ENCODE measurements around the gene DGKQ.

The DGKQ gene

GRCh38 chr4:1013225-1014073, 40.1 kb upstream of the DGKQ start:
- H4K12ac ChIP-seq (ENCODE audit: low read depth, low read length) = no peak overlapping the region
- peaks cover 12% of the 10 kb centered on the region for H3K9me3 ChIP-seq (ENCODE audit: insufficient read depth, low read depth, low read length)
- H2BK12ac ChIP-seq (ENCODE audit: low read length) = no peak overlapping the region
- H2BK5ac ChIP-seq (ENCODE audit: low read depth, low read length, poor library complexity) = no peak overlapping the region
- H3K4me2 ChIP-seq (ENCODE audit: low read length) = no peak overlapping the region
- H3K27ac ChIP-seq (ENCODE audit: low read depth, low read length) = no peak overlapping the region
- DNase-seq = no peak
- no peak overlapping the region for H3K18ac ChIP-seq (ENCODE audit: low read length)
- H3K79me2 ChIP-seq (ENCODE audit: control insufficient read depth, insufficient read depth, low read length, poor library complexity) = no peaks in the 10 kb centered on the region
- H2BK120ac ChIP-seq (ENCODE audit: insufficient read depth, low read length, poor library complexity) = no peak overlapping the region
- H3K23ac ChIP-seq (ENCODE audit: low read length) = no peak overlapping the region
- H3K4me1 ChIP-seq (ENCODE audit: control insufficient read depth in 1 of 2, insufficient read depth in 2 of 2, low read length in 2 of 2) = peaks cover 18 to 19% of the 10 kb centered on the region in 2 experiments
- peaks cover 2% of the 10 kb centered on the region for H3K79me1 ChIP-seq (ENCODE audit: low read length)
- no peak overlapping the region for H4K91ac ChIP-seq (ENCODE audit: low read depth, low read length)
- H3K4ac ChIP-seq (ENCODE audit: low read depth, low read length) = no peak overlapping the region
- H4K8ac ChIP-seq (ENCODE audit: low read depth, low read length) = no peak overlapping the region
- no peak overlapping the region for H3K14ac ChIP-seq (ENCODE audit: low read length)
- H3K27me3 ChIP-seq (ENCODE audit: insufficient read depth, low read length) = peaks cover 28% of the 10 kb centered on the region
- no peak overlapping the region for H3K9ac ChIP-seq (ENCODE audit: low read length)
- no peak overlapping the region for H2AFZ ChIP-seq (ENCODE audit: insufficient read depth, low read length, poor library complexity)
- peak overlapping the region; percentile 46 for H3K4me3 ChIP-seq (ENCODE audit: low read depth, low read length)
- H3K36me3 ChIP-seq (ENCODE audit: control insufficient read depth in 1 of 2, insufficient read depth in 2 of 2, low read length in 2 of 2) = peaks cover 0 to 6% of the 10 kb centered on the region in 2 experiments
- H2AK5ac ChIP-seq (ENCODE audit: low read length) = no peak overlapping the region
- WGBS (ENCODE audit: extremely low coverage, insufficient coverage, insufficient read length) = no CpG with 5 or more reads among the region's 43 CpGs

GRCh38 chr4:1012034-1012739, 38.8 kb upstream of the DGKQ start:
- no CpG with 5 or more reads among the region's 69 CpGs for WGBS (ENCODE audit: extremely low coverage, insufficient coverage, insufficient read length)
- Histone ChIP-seq H3K14ac (ENCODE audit: low read length) (peak overlapping the region; percentile 32), H3K9ac (ENCODE audit: low read length) (no peak overlapping the region)

GRCh38 chr4:1011666-1012033, 38.3 kb upstream of the DGKQ start:
- Histone ChIP-seq H4K91ac (ENCODE audit: low read depth, low read length) (no peak overlapping the region), H3K23ac (ENCODE audit: low read length) (no peak overlapping the region), H4K8ac (ENCODE audit: low read depth, low read length) (no peak overlapping the region), H3K4ac (ENCODE audit: low read depth, low read length) (no peak overlapping the region), H3K4me2 (ENCODE audit: low read length) (peak overlapping the region; percentile 42), H3K36me3 (ENCODE audit: control insufficient read depth in 1 of 2, insufficient read depth in 2 of 2, low read length in 2 of 2) (peaks cover 0 to 6% of the 10 kb centered on the region in 2 experiments), H3K14ac (ENCODE audit: low read length) (no peak overlapping the region), H3K9me3 (ENCODE audit: insufficient read depth, low read depth, low read length) (peaks cover 14% of the 10 kb centered on the region), H3K9ac (ENCODE audit: low read length) (no peak overlapping the region), H3K4me3 (ENCODE audit: low read depth, low read length) (no peak overlapping the region), H2AK5ac (ENCODE audit: low read length) (no peak overlapping the region), H2AFZ (ENCODE audit: insufficient read depth, low read length, poor library complexity) (no peak overlapping the region), H3K18ac (ENCODE audit: low read length) (no peak overlapping the region), H3K27ac (ENCODE audit: low read depth, low read length) (no peak overlapping the region), H2BK12ac (ENCODE audit: low read length) (no peak overlapping the region), H3K27me3 (ENCODE audit: insufficient read depth, low read length) (peaks cover 36% of the 10 kb centered on the region), H3K79me2 (ENCODE audit: control insufficient read depth, insufficient read depth, low read length, poor library complexity) (no peaks in the 10 kb centered on the region), H2BK5ac (ENCODE audit: low read depth, low read length, poor library complexity) (no peak overlapping the region), H3K79me1 (ENCODE audit: low read length) (peaks cover 2% of the 10 kb centered on the region), H4K12ac (ENCODE audit: low read depth, low read length) (no peak overlapping the region), H2BK120ac (ENCODE audit: insufficient read depth, low read length, poor library complexity) (no peak overlapping the region), H3K4me1 (ENCODE audit: control insufficient read depth in 1 of 2, insufficient read depth in 2 of 2, low read length in 2 of 2) (peaks cover 18 to 19% of the 10 kb centered on the region in 2 experiments)
- DNase-seq = no peak
- WGBS (ENCODE audit: extremely low coverage, insufficient coverage, insufficient read length) = no CpG with 5 or more reads among the region's 69 CpGs

More at GRCh38 chr4:1012034-1012739, 38.8 kb upstream of the DGKQ start:
- Histone ChIP-seq H2BK5ac (ENCODE audit: low read depth, low read length, poor library complexity) (no peak overlapping the region), H3K27me3 (ENCODE audit: insufficient read depth, low read length) (peaks cover 33% of the 10 kb centered on the region), H2AFZ (ENCODE audit: insufficient read depth, low read length, poor library complexity) (no peak overlapping the region), H3K4me2 (ENCODE audit: low read length) (peak overlapping the region; percentile 47), H3K79me2 (ENCODE audit: control insufficient read depth, insufficient read depth, low read length, poor library complexity) (no peaks in the 10 kb centered on the region), H2BK12ac (ENCODE audit: low read length) (no peak overlapping the region), H2AK5ac (ENCODE audit: low read length) (peak overlapping the region; percentile 36), H3K4ac (ENCODE audit: low read depth, low read length) (no peak overlapping the region), H3K4me3 (ENCODE audit: low read depth, low read length) (peak overlapping the region; percentile 67), H4K8ac (ENCODE audit: low read depth, low read length) (no peak overlapping the region), H3K36me3 (ENCODE audit: control insufficient read depth in 1 of 2, insufficient read depth in 2 of 2, low read length in 2 of 2) (peaks cover 0 to 6% of the 10 kb centered on the region in 2 experiments), H3K9me3 (ENCODE audit: insufficient read depth, low read depth, low read length) (peaks cover 14% of the 10 kb centered on the region), H4K12ac (ENCODE audit: low read depth, low read length) (no peak overlapping the region), H3K18ac (ENCODE audit: low read length) (no peak overlapping the region), H2BK120ac (ENCODE audit: insufficient read depth, low read length, poor library complexity) (no peak overlapping the region), H4K91ac (ENCODE audit: low read depth, low read length) (no peak overlapping the region), H3K79me1 (ENCODE audit: low read length) (peaks cover 2% of the 10 kb centered on the region), H3K4me1 (ENCODE audit: control insufficient read depth in 1 of 2, insufficient read depth in 2 of 2, low read length in 2 of 2) (peaks cover 18 to 19% of the 10 kb centered on the region in 2 experiments), H3K27ac (ENCODE audit: low read depth, low read length) (no peak overlapping the region), H3K23ac (ENCODE audit: low read length) (no peak overlapping the region)
- peak in 1 of 2 donors; percentile 47 for DNase-seq

- H4K8ac ChIP-seq (ENCODE audit: low read depth, low read length) = no peak within 1 kb of the TSS
These were observed 37.8 kb upstream of the DGKQ start, which contains the start of gene FGFRL1 for GRCh38 chr4:1011022-1011665. FGFRL1 (plus strand) TSS chr4:1011626; CDS start chr4:1012486, 860 bp downstream.

More at GRCh38 chr4:1011022-1011665, 37.8 kb upstream of the DGKQ start, which contains the start of gene FGFRL1:
- Histone ChIP-seq H3K79me2 (ENCODE audit: control insufficient read depth, insufficient read depth, low read length, poor library complexity) (no peaks in the 10 kb centered on the region), H4K91ac (ENCODE audit: low read depth, low read length) (peak within 1 kb of the TSS; percentile 9), H2AFZ (ENCODE audit: insufficient read depth, low read length, poor library complexity) (no peak within 1 kb of the TSS), H3K18ac (ENCODE audit: low read length) (peak within 1 kb of the TSS; percentile 40), H3K27ac (ENCODE audit: low read depth, low read length) (no peak within 1 kb of the TSS), H3K14ac (ENCODE audit: low read length) (peak within 1 kb of the TSS; percentile 32), H3K4ac (ENCODE audit: low read depth, low read length) (no peak within 1 kb of the TSS), H3K4me2 (ENCODE audit: low read length) (peak within 1 kb of the TSS; percentile 67), H3K27me3 (ENCODE audit: insufficient read depth, low read length) (peaks cover 37% of the 10 kb centered on the region), H3K79me1 (ENCODE audit: low read length) (peaks cover 2% of the 10 kb centered on the region), H3K9me3 (ENCODE audit: insufficient read depth, low read depth, low read length) (peaks cover 16% of the 10 kb centered on the region), H3K23ac (ENCODE audit: low read length) (no peak within 1 kb of the TSS), H3K4me3 (ENCODE audit: low read depth, low read length) (peak within 1 kb of the TSS; percentile 67), H3K36me3 (ENCODE audit: control insufficient read depth in 1 of 2, insufficient read depth in 2 of 2, low read length in 2 of 2) (peaks cover 0 to 6% of the 10 kb centered on the region in 2 experiments), H2AK5ac (ENCODE audit: low read length) (peak within 1 kb of the TSS; percentile 36), H2BK12ac (ENCODE audit: low read length) (no peak within 1 kb of the TSS), H3K9ac (ENCODE audit: low read length) (no peak within 1 kb of the TSS), H2BK120ac (ENCODE audit: insufficient read depth, low read length, poor library complexity) (no peak within 1 kb of the TSS), H2BK5ac (ENCODE audit: low read depth, low read length, poor library complexity) (no peak within 1 kb of the TSS), H4K12ac (ENCODE audit: low read depth, low read length) (no peak within 1 kb of the TSS), H3K4me1 (ENCODE audit: control insufficient read depth in 1 of 2, insufficient read depth in 2 of 2, low read length in 2 of 2) (peaks cover 18 to 19% of the 10 kb centered on the region in 2 experiments)
- no CpG with 5 or more reads among the region's 89 CpGs for WGBS (ENCODE audit: extremely low coverage, insufficient coverage, insufficient read length)
- DNase-seq = peak; percentile 73 to 85

Data from trophoblast cell (in vitro differentiated cells and primary cell).